NCI-H748 (cell line): Measurements from ENCODE around the gene DDX49.

Experiments
- DNase-seq: peaks from one replicate; lab custom pipeline; 2025; ENCODE audit not compliant: unreplicated experiment; lab: John Stamatoyannopoulos, UW

The DDX49 gene

GRCh38 chr19:18919086-18919899 is at the start of gene DDX49, which contains the start of gene COPE:
Gene DDX49, plus strand, starts transcription at chr19:18919715. Its CDS starts 27 bp downstream, at chr19:18919742.
Gene COPE, minus strand, starts transcription at chr19:18919387. Its CDS starts 39 bp downstream, at chr19:18919348.
- DNase-seq, result peak; percentile 97

GRCh38 chr19:18869781-18870530 is 49.6 kb upstream of the DDX49 start:
- DNase-seq, result no peak

- no peak for DNase-seq
Observed at GRCh38 chr19:18870531-18871172, 48.9 kb upstream of the DDX49 start.

GRCh38 chr19:18871543-18871942 is 48.0 kb upstream of the DDX49 start:
- no peak for DNase-seq

GRCh38 chr19:18875726-18876125 is 43.8 kb upstream of the DDX49 start:
- DNase-seq, result no peak

- no peak for DNase-seq
Observed at GRCh38 chr19:18876865-18877264, 42.6 kb upstream of the DDX49 start.

- DNase-seq, result no peak
Observed at GRCh38 chr19:18878058-18878797, 41.3 kb upstream of the DDX49 start.

GRCh38 chr19:18878858-18879578 is 40.5 kb upstream of the DDX49 start:
- no peak for DNase-seq

GRCh38 chr19:18879579-18880373 is 39.7 kb upstream of the DDX49 start:
- peak; percentile 34 for DNase-seq

- DNase-seq, result no peak
Observed at GRCh38 chr19:18881491-18881890, 38.0 kb upstream of the DDX49 start.

- no peak for DNase-seq
Observed at GRCh38 chr19:18883526-18884304, 35.8 kb upstream of the DDX49 start.

- DNase-seq, result no peak
Observed at GRCh38 chr19:18886972-18887371, 32.5 kb upstream of the DDX49 start.

- DNase-seq, result no peak
Observed at GRCh38 chr19:18889949-18890745, 29.4 kb upstream of the DDX49 start.

GRCh38 chr19:18893587-18894253 is 25.8 kb upstream of the DDX49 start:
- DNase-seq, result no peak

- DNase-seq, result peak; percentile 91
Observed at GRCh38 chr19:18894254-18895037, 25.1 kb upstream of the DDX49 start.

- peak; percentile 72 for DNase-seq
Observed at GRCh38 chr19:18895038-18895823, 24.3 kb upstream of the DDX49 start.
